PC-9 (cell line): ENCODE data around the gene CEACAM18. TPM values are rescaled to one million over a fixed set of nuclear protein-coding genes. Genes with fewer than 3 reads are reported as not detected.
A peak's percentile ranks its signal among the peaks of the same experiment; 100 is the strongest.

Experiments
- BruUV-seq: library from RNA; stranded (reverse); fragments of 400-500 nt; replicated peaks from 2 replicates; lab custom pipeline; 2021; lab: Mats Ljungman, UMichigan
- CTCF ChIA-PET: fragments of 300-600 bp; sonication (Branson Sonifier 250); formaldehyde crosslinking; loops from one replicate; lab custom pipeline; 2022; ENCODE audit warnings: antibody characterized with exemption; lab: Charles Lee
- POLR2A ChIA-PET: fragments of 300-600 bp; sonication (Branson Sonifier 250); formaldehyde crosslinking; loops from one replicate; lab custom pipeline; 2022; ENCODE audit warnings: antibody characterized with exemption; ENCODE audit not compliant: unreplicated experiment; lab: Charles Lee
- DNase-seq, 2 experiments: peaks; one replicate each; pipeline versions ENCODE4 v3.0.0 to v3.0.0-alpha.2; 2015 to 2022; ENCODE audit warnings: mixed read lengths in 1 of 2
- H2AFZ ChIP-seq: fragments of 200-600 bp; sonication (generic); 2 replicates; pipeline ENCODE4 v1.8.1; 2017; ENCODE audit warnings: antibody characterized with exemption
- H3F3A ChIP-seq: fragments of 200-600 bp; sonication (generic); 2 replicates; pipeline ENCODE4 v1.8.1; 2017; ENCODE audit warnings: antibody characterized with exemption, mild to moderate bottlenecking, low read depth; ENCODE audit not compliant: insufficient read depth
- H3K27ac ChIP-seq: fragments of 200-600 bp; sonication (generic); 2 replicates; pipeline ENCODE4 v1.6.1; 2016; ENCODE audit warnings: mixed run types
- H3K27me3 ChIP-seq: fragments of 200-600 bp; sonication (generic); 2 replicates; pipeline ENCODE4 v1.6.1; 2016; ENCODE audit warnings: low read depth, mixed run types; ENCODE audit not compliant: insufficient read depth
- H3K36me3 ChIP-seq: fragments of 200-600 bp; sonication (generic); 2 replicates; pipeline ENCODE4 v1.6.1; 2016; ENCODE audit warnings: low read depth, mixed run types
- H3K4me1 ChIP-seq: fragments of 200-600 bp; sonication (generic); replicated peaks from 2 replicates; pipeline ENCODE4 v1.6.1; 2016; ENCODE audit warnings: mixed run types; ENCODE audit not compliant: insufficient read depth
- H3K4me2 ChIP-seq: fragments of 200-600 bp; sonication (generic); 2 replicates; pipeline ENCODE4 v1.6.1; 2017; ENCODE audit warnings: mixed run types
- H3K4me3 ChIP-seq: fragments of 200-600 bp; sonication (generic); 2 replicates; pipeline ENCODE4 v1.6.1; 2016; ENCODE audit warnings: mixed run types
- H3K79me2 ChIP-seq: fragments of 200-600 bp; sonication (generic); 2 replicates; pipeline ENCODE4 v1.6.1; 2017; ENCODE audit warnings: low read depth, mixed run types
- H3K9me2 ChIP-seq: fragments of 200-600 bp; sonication (generic); 2 replicates; pipeline ENCODE4 v1.8.1; 2017; ENCODE audit warnings: mild to moderate bottlenecking; ENCODE audit not compliant: insufficient read depth
- H3K9me3 ChIP-seq: fragments of 200-600 bp; sonication (generic); 2 replicates; pipeline ENCODE4 v1.8.1; 2016; ENCODE audit warnings: low read depth; ENCODE audit not compliant: insufficient read depth
- H4K20me1 ChIP-seq: fragments of 200-600 bp; sonication (generic); 2 replicates; pipeline ENCODE4 v1.8.1; 2017; ENCODE audit not compliant: insufficient read depth
- EZH2 ChIP-seq: fragments of 200-600 bp; sonication (generic); IDR thresholded peaks from 2 replicates; pipeline ENCODE4 v1.8.0; 2017; ENCODE audit warnings: antibody characterized with exemption, low read depth
- intact Hi-C: fragments of 100-400 bp; cut with micrococcal nuclease; formaldehyde crosslinking; loops from one replicate; pipeline ENCODE4 v1.10.0; 2022; ENCODE audit not compliant: unreplicated experiment
- total RNA-seq: library from RNA; stranded (reverse); gene quantifications from 2 replicates; pipeline ENCODE4 v1.2.3, GENCODE V29; 2021
- TF ChIP-seq, protein P1 (sequence below): fragments of 200-600 bp; sonication (generic); conservative IDR thresholded peaks from 2 replicates; pipeline ENCODE4 v1.6.1; 2017; ENCODE audit warnings: mixed run types, antibody characterized with exemption, mild to moderate bottlenecking, moderate library complexity

CEACAM18 gene
- total RNA-seq, 1 experiment from 2014 or later, result not detected

DNA sequence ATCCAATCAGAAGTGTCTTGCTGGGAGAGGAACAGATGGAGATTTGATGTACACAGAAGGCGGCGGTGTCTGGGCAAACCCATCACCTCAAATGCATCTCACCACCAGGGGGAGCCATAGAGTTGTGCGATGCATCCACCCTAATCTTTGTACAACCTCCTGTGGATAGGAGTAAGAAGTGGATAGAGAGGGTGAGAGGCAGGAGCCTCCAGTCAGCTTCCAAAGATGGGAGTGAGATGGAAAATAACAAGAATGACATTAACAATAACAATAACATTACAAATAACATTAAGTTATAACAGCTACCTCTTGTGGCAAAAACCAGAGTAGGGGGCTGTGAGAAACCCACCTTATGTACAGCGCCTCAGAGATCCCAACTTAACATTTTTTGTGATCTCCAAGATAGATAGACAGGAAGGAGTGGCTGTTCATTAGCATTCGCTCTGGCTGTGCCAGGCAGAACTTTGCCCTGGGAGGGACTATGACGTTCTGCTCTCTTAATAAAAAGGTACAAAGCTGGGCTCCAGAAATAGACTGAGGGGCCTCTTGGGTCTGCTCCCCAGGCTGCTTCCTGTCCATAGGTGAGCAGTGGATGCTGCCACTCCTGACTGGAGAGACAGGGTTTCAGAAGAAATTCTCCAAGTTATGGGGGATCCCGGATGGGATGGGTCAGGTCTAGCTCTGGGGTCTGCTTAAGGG, 5.2 kb upstream of the CEACAM18 start:
- H3K79me2 ChIP-seq, result no peaks in the 10 kb centered on the region
- intact Hi-C loops, result loop anchor here (1.0 to 2.0 kb wide), 2 partner anchors 184 to 304 kb away; no protein-coding TSS in a partner anchor
- H3K9me2 ChIP-seq, result no peaks in the 10 kb centered on the region
- TF ChIP-seq EZH2, result no peak
- TF ChIP-seq, protein P1, sequence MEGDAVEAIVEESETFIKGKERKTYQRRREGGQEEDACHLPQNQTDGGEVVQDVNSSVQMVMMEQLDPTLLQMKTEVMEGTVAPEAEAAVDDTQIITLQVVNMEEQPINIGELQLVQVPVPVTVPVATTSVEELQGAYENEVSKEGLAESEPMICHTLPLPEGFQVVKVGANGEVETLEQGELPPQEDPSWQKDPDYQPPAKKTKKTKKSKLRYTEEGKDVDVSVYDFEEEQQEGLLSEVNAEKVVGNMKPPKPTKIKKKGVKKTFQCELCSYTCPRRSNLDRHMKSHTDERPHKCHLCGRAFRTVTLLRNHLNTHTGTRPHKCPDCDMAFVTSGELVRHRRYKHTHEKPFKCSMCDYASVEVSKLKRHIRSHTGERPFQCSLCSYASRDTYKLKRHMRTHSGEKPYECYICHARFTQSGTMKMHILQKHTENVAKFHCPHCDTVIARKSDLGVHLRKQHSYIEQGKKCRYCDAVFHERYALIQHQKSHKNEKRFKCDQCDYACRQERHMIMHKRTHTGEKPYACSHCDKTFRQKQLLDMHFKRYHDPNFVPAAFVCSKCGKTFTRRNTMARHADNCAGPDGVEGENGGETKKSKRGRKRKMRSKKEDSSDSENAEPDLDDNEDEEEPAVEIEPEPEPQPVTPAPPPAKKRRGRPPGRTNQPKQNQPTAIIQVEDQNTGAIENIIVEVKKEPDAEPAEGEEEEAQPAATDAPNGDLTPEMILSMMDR, result peak; percentile 90
- H3K27me3 ChIP-seq, result peaks cover 23% of the 10 kb centered on the region; the same call in 1 of the 2 replicates
- H3K27ac ChIP-seq, result no peak overlapping the region
- ChIA-PET CTCF (interaction anchor here (2.7 kb wide), 1 partner anchor 184 kb away, joined by 12 read pairs; no protein-coding TSS in a partner anchor), POLR2A (no interaction called here)
- no peaks in the 10 kb centered on the region for H3F3A ChIP-seq
- BruUV-seq, result no TSS peak
- no peaks in the 10 kb centered on the region for H3K36me3 ChIP-seq
- no peaks in the 10 kb centered on the region for H3K9me3 ChIP-seq
- DNase-seq, result peak in 1 of 2 experiments; percentile 59
- no peak overlapping the region for H2AFZ ChIP-seq
- H3K4me2 ChIP-seq, result no peak overlapping the region
- no peak overlapping the region for H3K4me3 ChIP-seq
- no peaks in the 10 kb centered on the region for H3K4me1 ChIP-seq
- H4K20me1 ChIP-seq, result no peaks in the 10 kb centered on the region

DNA sequence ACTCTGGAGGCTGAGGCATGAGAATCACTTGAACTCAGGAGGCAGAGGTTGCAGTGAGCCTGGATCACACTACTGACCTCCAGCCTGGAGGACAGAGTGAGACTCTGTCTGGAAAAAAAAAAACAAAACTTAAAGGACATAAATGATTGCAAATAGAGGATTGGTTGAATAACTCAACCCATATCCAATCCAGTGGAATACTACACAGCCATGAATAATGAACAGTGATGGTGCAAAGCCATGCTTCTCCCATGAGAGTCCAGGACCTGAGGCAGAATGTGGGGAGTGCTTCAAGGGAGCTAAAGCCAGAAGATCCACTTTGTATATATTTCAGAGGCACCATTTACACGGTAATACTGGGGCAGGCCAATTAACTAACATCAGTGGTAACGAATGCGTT, 2.2 kb upstream of the CEACAM18 start:
- no peaks in the 10 kb centered on the region for H3K36me3 ChIP-seq
- no peaks in the 10 kb centered on the region for H3F3A ChIP-seq
- POLR2A ChIA-PET, result interaction anchor here (0.6 kb wide), 1 partner anchor 95 kb away, joined by 4 read pairs; the partner anchor contains the start of gene ZNF175
- no peak for DNase-seq
- H3K9me2 ChIP-seq, result no peaks in the 10 kb centered on the region
- no peaks in the 10 kb centered on the region for H3K79me2 ChIP-seq
- H3K27ac ChIP-seq, result no peak overlapping the region
- BruUV-seq, result no TSS peak
- no peak overlapping the region for H3K4me3 ChIP-seq
- no peak overlapping the region for H2AFZ ChIP-seq
- no peaks in the 10 kb centered on the region for H3K9me3 ChIP-seq
- TF ChIP-seq, protein P1, result no peak
- TF ChIP-seq EZH2, result no peak
- intact Hi-C loops, result no loop called here
- no peak overlapping the region for H3K4me2 ChIP-seq
- H3K4me1 ChIP-seq, result no peaks in the 10 kb centered on the region
- no peaks in the 10 kb centered on the region for H4K20me1 ChIP-seq
- peaks cover 39% of the 10 kb centered on the region; the same call in 1 of the 2 replicates for H3K27me3 ChIP-seq
- CTCF ChIA-PET, result interaction anchor here (0.7 kb wide), 1 partner anchor 191 kb away, joined by 4 read pairs; no protein-coding TSS in a partner anchor

DNA sequence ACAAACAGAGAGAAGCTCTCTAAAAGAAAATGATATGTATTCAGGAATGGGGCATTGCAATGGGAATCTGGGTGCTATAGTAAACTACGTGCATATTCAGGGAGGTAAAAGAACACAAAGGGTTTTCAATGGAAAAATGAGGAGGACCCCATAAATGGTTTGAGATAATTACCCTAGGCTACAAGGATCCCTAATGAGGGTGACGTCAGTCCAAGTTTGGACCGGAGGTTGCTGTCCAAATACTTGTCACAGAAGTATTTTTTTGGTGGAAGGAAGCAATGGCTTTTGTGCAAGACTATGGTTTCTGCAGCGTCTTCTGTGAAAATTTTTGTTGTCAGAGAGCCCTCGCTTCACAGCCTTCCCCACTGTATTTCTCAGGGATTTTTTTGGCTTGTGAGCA, 995 bp upstream of the CEACAM18 start:
- POLR2A ChIA-PET, result no interaction called here
- BruUV-seq, result no TSS peak
- Histone ChIP-seq H2AFZ (no peak overlapping the region), H3K4me2 (no peak overlapping the region), H3F3A (no peaks in the 10 kb centered on the region), H3K4me1 (no peaks in the 10 kb centered on the region), H3K36me3 (no peaks in the 10 kb centered on the region), H3K79me2 (no peaks in the 10 kb centered on the region), H3K27ac (no peak overlapping the region), H3K27me3 (peaks cover 46% of the 10 kb centered on the region), H3K9me2 (no peaks in the 10 kb centered on the region), H4K20me1 (no peaks in the 10 kb centered on the region), H3K4me3 (no peak overlapping the region), H3K9me3 (no peaks in the 10 kb centered on the region)
- TF ChIP-seq, protein P1, result no peak
- no peak for TF ChIP-seq EZH2
- no peak for DNase-seq
- CTCF ChIA-PET, result no interaction called here
- intact Hi-C loops, result no loop called here
